IPS DF 4.7 (cell line): Measurements from ENCODE around the gene RBMXL3.
"Not testable (repeated sequence)": the region's sequence is repeated elsewhere in the genome, so short reads cannot be mapped to it uniquely, and the experiment has no call there.

Experiments used
- DNase-seq: peaks from one replicate; pipeline ENCODE4 v3.0.0-alpha.2; 2013; ENCODE audit warnings: low spot score; ENCODE audit errors: extremely low read depth

Gene RBMXL3

GRCh38 chrX:115189110-115189509 lies at the start of gene RBMXL3:
Gene RBMXL3, plus strand, starts transcription at chrX:115189410. Its CDS starts 32 bp downstream, at chrX:115189442.
- no peak for DNase-seq

- DNase-seq = no peak
These were observed 47.2 kb upstream of the RBMXL3 start for GRCh38 chrX:115142057-115142456.

DNA sequence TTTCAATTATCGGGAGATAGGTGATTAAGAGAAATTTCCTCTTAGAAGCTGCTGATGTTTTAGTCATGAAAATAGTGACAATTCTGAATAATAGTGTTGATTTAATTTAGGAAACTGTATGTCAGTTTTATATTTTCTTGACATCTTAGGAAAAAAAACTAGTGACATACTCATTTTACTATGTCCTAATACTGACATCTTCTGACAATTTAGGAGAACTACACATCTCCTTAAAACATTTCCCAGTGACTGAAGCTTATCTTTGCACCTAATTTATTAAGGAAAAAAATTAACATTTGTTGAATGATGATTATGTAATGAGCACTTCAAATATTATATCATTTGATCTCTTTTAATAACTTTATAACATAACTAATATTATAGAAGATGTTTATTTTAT lies 42.0 kb upstream of the RBMXL3 start:
- DNase-seq = no peak

- no peak for DNase-seq
These were observed 16.0 kb upstream of the RBMXL3 start for GRCh38 chrX:115173181-115173580.

DNA sequence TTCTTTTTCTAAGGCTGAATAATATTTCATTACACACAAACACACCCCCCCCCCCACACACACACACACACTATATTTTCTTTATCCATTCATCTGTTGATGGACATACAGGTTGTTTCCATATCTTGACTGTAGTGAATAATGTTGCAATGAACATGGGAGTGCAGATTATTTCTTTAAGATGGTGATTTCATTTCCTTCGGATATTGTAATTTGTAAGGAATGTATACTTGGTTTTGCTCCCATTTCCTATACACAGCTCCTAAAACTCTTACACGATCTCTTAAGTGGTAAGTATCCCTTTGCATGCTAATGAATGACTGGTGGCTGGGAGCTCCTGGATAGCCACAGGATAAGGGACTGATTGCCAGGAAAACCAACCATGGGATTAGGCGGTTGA lies 14.7 kb upstream of the RBMXL3 start:
- DNase-seq = no peak

DNA sequence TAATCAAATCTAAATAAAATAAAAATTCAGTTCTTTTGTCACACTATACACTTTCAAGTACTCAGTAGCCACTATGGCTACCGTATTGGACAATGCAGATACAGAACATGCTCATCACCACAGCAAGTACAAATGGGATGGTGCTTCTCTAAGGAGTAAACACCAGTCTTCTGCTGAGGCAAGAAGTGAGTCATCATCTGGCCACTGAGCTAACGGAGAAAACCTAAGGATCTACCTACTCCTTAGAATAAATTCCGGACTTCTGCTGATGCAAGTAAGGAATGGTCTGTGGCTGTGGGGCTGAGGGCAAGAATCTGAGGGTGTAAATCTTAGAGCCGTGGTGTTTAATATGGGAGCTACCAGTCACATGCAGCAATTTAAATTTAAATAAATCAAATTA lies 11.3 kb upstream of the RBMXL3 start:
- DNase-seq = no peak

DNA sequence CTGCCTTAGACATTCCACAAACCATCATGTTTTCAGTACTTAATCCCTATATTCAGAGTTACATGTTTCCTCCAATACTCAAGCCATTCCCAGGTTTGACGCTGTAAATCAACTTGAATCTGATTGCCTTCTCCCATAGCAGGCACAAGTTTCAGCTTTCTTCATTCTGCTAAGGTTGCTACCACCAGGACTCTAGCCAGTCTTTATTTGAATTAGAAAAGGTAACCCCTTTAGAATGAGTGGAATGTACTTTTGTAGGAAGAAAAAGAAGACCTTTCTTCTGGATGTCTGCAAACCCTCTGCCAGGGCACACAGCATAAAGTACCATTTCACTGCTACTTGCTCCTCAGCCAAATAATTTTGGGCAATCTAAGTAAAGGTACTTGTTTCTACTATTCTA lies 10.7 kb upstream of the RBMXL3 start:
- DNase-seq = no peak

GRCh38 chrX:115183980-115184379 lies 5.2 kb upstream of the RBMXL3 start:
- no peak for DNase-seq

DNA sequence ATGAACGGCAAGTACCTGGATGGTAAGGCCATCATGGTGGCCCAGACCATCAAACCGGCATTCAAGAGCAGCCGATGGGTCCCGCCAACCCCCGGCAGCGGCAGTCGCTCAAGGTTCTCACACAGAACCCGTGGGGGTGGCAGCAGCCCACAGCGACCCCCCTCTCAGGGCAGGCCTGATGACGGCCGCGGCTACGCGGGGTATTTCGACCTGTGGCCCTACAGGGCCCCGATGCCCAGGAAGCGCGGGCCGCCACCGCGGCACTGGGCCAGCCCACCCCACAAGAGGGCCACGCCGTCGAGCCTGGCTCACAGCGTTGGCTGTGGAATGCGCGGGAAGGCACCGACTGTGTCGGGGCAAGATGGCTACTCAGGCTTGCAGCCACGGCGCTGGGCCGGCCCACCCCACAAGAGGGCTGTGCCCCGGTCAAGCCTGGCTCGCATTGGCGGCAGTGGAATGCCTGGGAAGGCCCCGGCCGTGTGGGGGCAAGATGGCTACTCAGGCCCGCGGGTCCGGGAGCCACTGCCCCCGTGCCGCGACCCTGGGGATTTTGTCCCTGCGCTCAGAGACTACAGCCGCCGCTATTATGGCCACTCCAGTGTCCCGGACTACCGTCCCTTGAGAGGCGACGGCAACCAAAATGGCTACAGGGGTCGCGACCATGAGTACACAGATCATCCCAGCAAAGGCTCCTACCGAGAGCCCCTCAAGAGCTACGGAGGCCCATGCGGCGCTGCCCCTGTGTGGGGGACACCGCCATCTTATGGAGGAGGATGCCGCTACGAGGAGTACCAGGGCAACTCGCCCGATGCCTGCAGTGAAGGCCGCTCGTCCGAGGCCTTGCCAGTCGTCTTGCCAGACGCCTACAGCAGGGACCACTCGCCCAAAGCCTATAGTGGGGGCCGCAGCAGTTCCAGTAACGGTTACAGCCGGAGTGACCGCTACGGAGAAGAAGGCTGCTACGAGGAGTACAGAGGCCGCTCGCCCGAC lies 731 bp downstream of the RBMXL3 start:
- no peak for DNase-seq

GRCh38 chrX:115190636-115191489 lies 1.7 kb downstream of the RBMXL3 start:
- DNase-seq = no peak

DNA sequence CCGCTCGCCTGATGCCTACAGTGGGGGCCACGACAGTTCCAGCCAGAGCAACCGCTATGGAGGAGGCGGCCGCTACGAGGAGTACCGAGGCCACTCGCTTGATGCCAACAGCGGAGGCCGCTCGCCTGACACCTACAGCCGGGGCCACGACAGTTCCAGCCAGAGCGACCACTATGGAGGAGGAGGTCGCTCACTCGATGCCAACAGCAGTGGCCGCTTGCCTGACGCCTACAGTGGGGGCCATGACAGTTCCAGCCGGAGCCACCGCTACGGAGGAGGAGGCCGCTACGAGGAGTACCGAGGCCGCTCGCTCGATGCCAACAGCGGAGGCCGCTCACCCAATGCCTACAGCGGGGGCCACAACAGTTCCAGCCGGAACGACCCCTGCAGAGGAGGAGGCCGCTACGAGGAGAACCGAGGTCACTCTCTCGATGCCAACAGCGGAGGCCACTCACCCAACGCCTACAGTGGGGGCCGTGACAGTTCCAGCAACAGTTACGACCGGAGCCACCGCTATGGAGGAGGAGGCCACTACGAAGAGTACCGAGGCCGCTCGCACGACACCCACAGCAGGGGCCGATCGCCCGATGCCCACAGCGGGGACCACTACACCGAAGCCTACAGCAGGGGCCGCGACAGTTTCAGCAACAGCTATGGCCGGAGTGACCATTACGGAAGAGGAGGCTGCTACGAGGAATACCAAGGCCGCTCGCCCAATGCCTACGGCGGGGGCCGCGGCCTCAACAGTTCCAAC lies 2.5 kb downstream of the RBMXL3 start:
- no peak for DNase-seq

DNA sequence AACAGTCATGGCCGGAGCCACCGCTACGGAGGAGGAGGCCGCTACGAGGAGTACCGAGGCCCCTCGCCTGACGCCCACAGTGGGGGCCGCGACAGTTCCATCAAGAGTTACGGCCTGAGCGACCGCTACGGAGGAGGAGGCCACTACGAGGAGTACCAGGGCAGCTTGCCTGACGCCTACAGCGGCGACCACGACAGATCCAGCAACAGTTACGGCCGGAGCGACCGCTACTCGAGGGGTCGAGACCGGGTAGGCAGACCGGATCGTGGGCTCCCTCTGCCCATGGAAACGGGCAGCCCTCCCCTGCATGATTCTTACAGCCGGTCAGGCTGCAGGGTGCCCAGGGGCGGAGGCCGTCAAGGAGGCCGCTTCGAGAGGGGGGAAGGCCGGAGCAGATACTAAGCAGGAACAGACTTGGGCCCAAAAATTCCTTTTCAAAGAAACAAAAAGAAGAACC lies 3.1 kb downstream of the RBMXL3 start:
- no peak for DNase-seq

- no peak for DNase-seq
These were observed 14.8 kb downstream of the RBMXL3 start for GRCh38 chrX:115204040-115204439.

- not testable (repeated sequence) for DNase-seq
These were observed 20.3 kb downstream of the RBMXL3 start for GRCh38 chrX:115209547-115209946.

DNA sequence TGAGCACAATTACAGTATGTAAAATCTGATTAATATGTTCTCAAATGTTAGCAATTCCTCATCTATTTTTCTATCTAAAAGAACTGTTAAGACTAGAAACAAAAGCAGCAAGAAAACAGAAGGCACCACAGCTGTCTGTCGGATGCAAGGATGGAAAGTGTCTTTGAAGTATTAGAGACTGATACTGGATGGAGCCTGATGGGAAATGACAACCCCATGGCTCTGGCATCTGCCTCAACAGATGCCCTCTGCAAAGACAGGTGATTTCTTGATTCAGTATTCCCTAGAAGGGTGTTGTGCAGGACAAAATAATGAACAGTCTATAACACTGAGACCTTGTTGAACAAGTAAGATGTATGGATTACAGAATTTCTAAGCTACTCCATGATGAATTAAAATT lies 24.9 kb downstream of the RBMXL3 start:
- DNase-seq = no peak

GRCh38 chrX:115214605-115215004 lies 25.4 kb downstream of the RBMXL3 start:
- no peak for DNase-seq

DNA sequence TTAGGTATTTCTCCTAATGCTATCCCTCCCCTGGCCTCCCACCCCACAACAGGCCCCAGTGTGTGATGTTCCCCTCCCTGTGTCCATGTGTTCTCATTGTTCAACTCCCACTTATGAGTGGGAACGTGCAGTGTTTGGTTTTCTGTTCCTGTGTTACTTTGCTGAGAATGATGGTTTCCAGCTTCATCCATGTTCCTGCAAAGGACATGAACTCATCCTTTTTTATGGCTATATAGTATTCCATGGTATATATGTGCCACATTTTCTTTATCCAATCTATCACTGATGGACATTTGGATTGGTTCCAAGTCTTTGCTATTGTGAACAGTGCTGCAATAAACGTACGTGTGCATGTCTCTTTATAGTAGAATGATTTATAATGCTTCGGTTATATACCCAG lies 28.1 kb downstream of the RBMXL3 start:
- DNase-seq = not testable (repeated sequence)

GRCh38 chrX:115226929-115227328 lies 37.7 kb downstream of the RBMXL3 start:
- no peak for DNase-seq

DNA sequence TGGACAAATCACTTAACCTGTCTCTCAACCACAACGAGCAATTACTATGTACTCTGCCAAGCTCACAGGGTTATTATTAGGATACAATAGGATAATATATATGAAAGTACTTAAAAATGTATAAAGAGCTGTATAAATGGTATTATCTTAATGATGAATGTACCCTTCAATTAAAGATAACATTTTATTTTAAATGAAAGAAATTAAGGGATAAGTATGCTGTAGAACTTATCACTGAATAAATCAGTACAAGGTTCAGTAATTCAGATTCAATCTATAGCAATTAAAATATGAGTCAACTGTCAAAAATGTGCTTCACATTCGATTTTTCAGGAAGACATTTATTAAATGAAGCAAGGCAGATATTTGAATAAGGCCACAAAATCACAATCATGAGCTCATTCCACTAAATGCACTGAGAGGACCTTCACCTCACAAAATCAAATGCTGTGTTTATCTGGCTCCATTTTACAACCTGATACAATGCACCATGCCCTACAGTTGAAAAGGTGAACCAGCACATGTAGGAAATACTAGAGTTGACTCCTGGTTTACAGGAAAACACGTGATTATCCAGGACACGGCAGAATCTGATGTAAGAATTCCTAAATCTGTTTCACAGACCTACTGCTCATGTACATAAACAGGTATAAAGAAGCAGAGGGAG lies 40.3 kb downstream of the RBMXL3 start:
- no peak for DNase-seq

DNA sequence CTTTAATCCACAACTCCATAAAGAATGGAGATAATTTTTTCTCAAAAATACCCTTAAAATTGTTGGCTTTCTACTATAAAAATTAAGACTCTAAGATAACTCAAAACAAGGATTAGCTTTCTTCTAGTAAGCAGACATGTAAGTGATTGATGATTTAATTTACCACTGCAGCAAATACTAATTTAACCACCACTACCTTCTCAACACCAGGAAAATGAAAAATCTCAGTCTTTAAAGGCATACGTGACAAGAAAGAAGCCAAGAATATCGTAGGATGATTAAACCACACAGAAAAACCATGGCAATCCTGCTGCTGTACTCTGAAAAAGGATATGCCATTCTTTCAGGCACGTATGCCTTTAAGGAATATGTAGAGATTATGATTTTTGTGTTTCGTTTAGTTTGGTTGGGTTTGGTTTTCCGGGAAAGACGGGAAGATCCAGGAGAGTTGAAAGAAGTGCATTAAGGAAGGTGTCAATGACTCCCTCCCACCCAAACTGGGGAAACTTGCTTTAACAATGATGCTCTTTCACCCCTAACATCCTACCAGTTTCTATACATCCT lies 43.8 kb downstream of the RBMXL3 start:
- no peak for DNase-seq
